Ovary (tissue), 3 donors: ENCODE results near the gene TREH.

Experiments
- EP300 ChIP-seq: sonication (generic); formaldehyde crosslinking; IDR thresholded peaks from one replicate; pipeline ENCODE4 v1.6.1; 2017; ENCODE audit warnings: antibody characterized with exemption
- POLR2A ChIP-seq: fragments of 450-650 bp; IDR thresholded peaks from one replicate; pipeline ENCODE4 v1.6.1; 2017; ENCODE audit warnings: antibody characterized with exemption, mild to moderate bottlenecking, moderate library complexity
- TF ChIP-seq, protein P1 (sequence below), 3 donors: fragments of 450-650 bp in 2 of 3; fragments of 200-600 bp in 1 of 3; IDR thresholded peaks; one replicate each; pipeline versions ENCODE4 v1.5.1 to v1.8.0; 2016 to 2022; ENCODE audit warnings: antibody characterized with exemption in 3 of 3, mild to moderate bottlenecking in 1 of 3
- donor health status: DM: no; HTN: no; CAD: no.

DNA sequence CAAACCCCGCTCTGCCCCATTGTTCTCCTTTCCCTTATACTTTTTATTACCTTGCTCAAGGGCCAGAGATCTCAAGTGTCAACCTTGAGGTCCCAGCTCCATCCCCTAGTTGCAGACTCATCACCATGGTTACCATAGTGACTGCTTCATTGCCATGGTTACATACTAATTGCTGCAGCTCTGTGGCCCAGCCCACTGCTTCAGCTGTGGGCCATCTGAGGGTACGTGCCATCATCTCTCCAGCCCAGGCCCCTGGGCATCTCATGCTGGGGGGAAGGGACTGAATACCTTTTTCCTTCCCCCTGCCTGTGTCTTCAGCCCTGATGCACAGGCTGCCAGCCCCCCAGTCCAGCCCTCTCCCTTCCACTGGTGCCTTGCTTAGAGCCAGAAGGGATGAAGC, 22.2 kb downstream of the TREH start:
- TF ChIP-seq, protein P1, sequence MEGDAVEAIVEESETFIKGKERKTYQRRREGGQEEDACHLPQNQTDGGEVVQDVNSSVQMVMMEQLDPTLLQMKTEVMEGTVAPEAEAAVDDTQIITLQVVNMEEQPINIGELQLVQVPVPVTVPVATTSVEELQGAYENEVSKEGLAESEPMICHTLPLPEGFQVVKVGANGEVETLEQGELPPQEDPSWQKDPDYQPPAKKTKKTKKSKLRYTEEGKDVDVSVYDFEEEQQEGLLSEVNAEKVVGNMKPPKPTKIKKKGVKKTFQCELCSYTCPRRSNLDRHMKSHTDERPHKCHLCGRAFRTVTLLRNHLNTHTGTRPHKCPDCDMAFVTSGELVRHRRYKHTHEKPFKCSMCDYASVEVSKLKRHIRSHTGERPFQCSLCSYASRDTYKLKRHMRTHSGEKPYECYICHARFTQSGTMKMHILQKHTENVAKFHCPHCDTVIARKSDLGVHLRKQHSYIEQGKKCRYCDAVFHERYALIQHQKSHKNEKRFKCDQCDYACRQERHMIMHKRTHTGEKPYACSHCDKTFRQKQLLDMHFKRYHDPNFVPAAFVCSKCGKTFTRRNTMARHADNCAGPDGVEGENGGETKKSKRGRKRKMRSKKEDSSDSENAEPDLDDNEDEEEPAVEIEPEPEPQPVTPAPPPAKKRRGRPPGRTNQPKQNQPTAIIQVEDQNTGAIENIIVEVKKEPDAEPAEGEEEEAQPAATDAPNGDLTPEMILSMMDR (IDR thresholded peaks at IDR 0.05) = no peak
- TF ChIP-seq POLR2A = no peak
- TF ChIP-seq EP300 = no peak
